HepG2 (cell line): ENCODE data around the gene FBRSL1. TPM values are rescaled to one million over a fixed set of nuclear protein-coding genes. Genes with fewer than 3 reads are reported as not detected.

ENCODE experiments used
- ATAC-seq: fragments of 200-7000 bp; cut with Tn5 transposase; 3 replicates; pipeline ENCODE4 v1.9.1; 2020; ENCODE audit warnings: mild to moderate bottlenecking, moderate library complexity
- BruUV-seq: library from RNA; stranded (reverse); fragments of 400-500 nt; replicated peaks from 2 replicates; lab custom pipeline; 2021; lab: Mats Ljungman, UMichigan
- CTCF ChIA-PET: fragments of 300-600 bp; formaldehyde crosslinking; extraction: SDS; loops from one replicate; lab custom pipeline; 2021; ENCODE audit warnings: low total read pairs, inconsistent platforms, low intra/inter-chr PET ratio; lab: Yijun Ruan, JAX
- POLR2A ChIA-PET: fragments of 350-600 bp; sonication (Branson Sonifier 250); formaldehyde crosslinking; loops from one replicate; lab custom pipeline; 2020; ENCODE audit warnings: antibody characterized with exemption, inconsistent platforms; lab: Yijun Ruan, JAX
- DNase-seq: peaks from one replicate; pipeline ENCODE4 v3.0.0-alpha.2; 2015; ENCODE audit warnings: low spot score
- FAIRE-seq: peaks from 3 replicates; lab custom pipeline; 2011; peaks lifted over from hg19 to GRCh38; lab: Jason Lieb, UNC
- H2AFZ ChIP-seq: one replicate; pipeline ENCODE4 v1.6.1; 2011; ENCODE audit warnings: low read length, inconsistent platforms
- H3K27ac ChIP-seq: fragments of 300-600 bp; 3 replicates; pipeline ENCODE4 v1.8.0; 2011; ENCODE audit warnings: mixed run types, mild to moderate bottlenecking, mixed read lengths, low read length, inconsistent platforms; ENCODE audit not compliant: insufficient read depth; ENCODE audit errors: extremely low read length
- H3K27me3 ChIP-seq, 2 experiments: fragments of 200-600 bp in 1 of 2; 2 replicates in 1 of 2; 3 replicates in 1 of 2; pipeline versions ENCODE4 v1.6.0 to v1.8.0; 2011; ENCODE audit warnings: low read length in 2 of 2, mild to moderate bottlenecking in 2 of 2, moderate library complexity in 2 of 2, inconsistent platforms in 1 of 2; ENCODE audit not compliant: insufficient read depth in 2 of 2, control insufficient read depth in 1 of 2
- H3K36me3 ChIP-seq, 2 experiments: fragments of 200-600 bp in 1 of 2; replicated peaks in 1 of 2; 2 replicates in 1 of 2; 3 replicates in 1 of 2; pipeline versions ENCODE4 v1.5.1 to v1.8.0; 2011; ENCODE audit warnings: low read length in 2 of 2, inconsistent platforms in 1 of 2; ENCODE audit not compliant: insufficient read depth in 2 of 2, control insufficient read depth in 1 of 2
- H3K4me1 ChIP-seq: 2 replicates; pipeline ENCODE4 v1.5.1; 2012; ENCODE audit warnings: low read length, inconsistent platforms; ENCODE audit not compliant: insufficient read depth
- H3K4me2 ChIP-seq: 2 replicates; pipeline ENCODE4 v1.6.0; 2011; ENCODE audit warnings: low read depth, low read length, inconsistent platforms
- H3K4me3 ChIP-seq, 3 experiments: fragments of 200-600 bp in 1 of 3; sonication (generic), shearing (Covaris generic) in 1 of 3; replicated peaks in 1 of 3; 2 replicates each; pipeline ENCODE4 v1.5.1; 2011 to 2016; ENCODE audit warnings: low read length in 3 of 3, inconsistent platforms in 2 of 3, low read depth in 2 of 3, mild to moderate bottlenecking in 2 of 3, control low read depth in 1 of 3, mixed read lengths in 1 of 3; ENCODE audit not compliant: insufficient read depth in 1 of 3
- H3K79me2 ChIP-seq: one replicate; pipeline ENCODE4 v1.6.1; 2011; ENCODE audit warnings: low read length, inconsistent platforms; ENCODE audit not compliant: insufficient read depth
- H3K9ac ChIP-seq: 2 replicates; pipeline ENCODE4 v1.6.0; 2011; ENCODE audit warnings: mild to moderate bottlenecking, low read depth, low read length, inconsistent platforms; ENCODE audit not compliant: insufficient read depth
- H3K9me3 ChIP-seq: 2 replicates; pipeline ENCODE4 v1.5.1; 2012; ENCODE audit warnings: mild to moderate bottlenecking, low read length
- H4K20me1 ChIP-seq: 2 replicates; pipeline ENCODE4 v1.6.0; 2011; ENCODE audit warnings: inconsistent platforms, mild to moderate bottlenecking, low read length, moderate library complexity; ENCODE audit not compliant: insufficient read depth
- FOXK2 ChIP-seq: fragments of 450-650 bp; IDR thresholded peaks from 2 replicates; pipeline ENCODE4 v1.6.1; 2016
- GMEB1 ChIP-seq: sonication (generic); formaldehyde crosslinking; IDR thresholded peaks from 2 replicates; pipeline ENCODE4 v1.5.1; 2020; ENCODE audit warnings: missing genetic modification reagents, mild to moderate bottlenecking, borderline replicate concordance
- HDAC6 ChIP-seq: fragments of 200-600 bp; sonication (generic); IDR thresholded peaks from 2 replicates; pipeline ENCODE4 v1.7.0; 2017; ENCODE audit warnings: mild to moderate bottlenecking, antibody characterized with exemption, low read length, low read depth
- HOXA3 ChIP-seq: sonication (generic); formaldehyde crosslinking; IDR thresholded peaks from 2 replicates; pipeline ENCODE4 v1.5.0; 2020; ENCODE audit warnings: missing genetic modification reagents
- MIER3 ChIP-seq: IDR thresholded peaks from 2 replicates; pipeline ENCODE4 v1.6.1; 2016; ENCODE audit warnings: missing compliant biosample characterization, borderline replicate concordance
- MTF2 ChIP-seq: sonication (generic); formaldehyde crosslinking; IDR thresholded peaks from 2 replicates; pipeline ENCODE4 v1.5.0; 2020; ENCODE audit warnings: missing genetic modification reagents, borderline replicate concordance
- NFKBIZ ChIP-seq: IDR thresholded peaks from 2 replicates; pipeline ENCODE4 v1.6.1; 2018; ENCODE audit warnings: missing genetic modification reagents, missing compliant biosample characterization
- PAXIP1 ChIP-seq: sonication (generic); formaldehyde crosslinking; conservative IDR thresholded peaks from 2 replicates; pipeline ENCODE4 v1.4.0; 2020; ENCODE audit warnings: mild to moderate bottlenecking, missing genetic modification reagents, moderate library complexity
- SRSF1 ChIP-seq: fragments of 200-400 bp; formaldehyde crosslinking; optimal IDR thresholded peaks from 2 replicates; pipeline ENCODE3; 2017; ENCODE audit warnings: mild to moderate bottlenecking, low read depth, low read length, moderate library complexity
- ZNF766 ChIP-seq: sonication (generic); formaldehyde crosslinking; IDR thresholded peaks from 2 replicates; pipeline ENCODE4 v1.5.0; 2020; ENCODE audit warnings: missing genetic modification reagents, borderline replicate concordance
- ZNF780A ChIP-seq: sonication (generic); formaldehyde crosslinking; IDR thresholded peaks from 2 replicates; pipeline ENCODE4 v1.8.0; 2022; ENCODE audit warnings: mild to moderate bottlenecking, missing genetic modification reagents, moderate library complexity
- WGBS: methylation state at CpG from one replicate; pipeline ENCODE4 v1.1.6; 2017; ENCODE audit warnings: low lambda C conversion rate; 5-methylcytosine and 5-hydroxymethylcytosine counted together
- in situ Hi-C: cut with HindIII; loops from 2 replicates; pipeline ENCODE4 v1.10.0; 2017; ENCODE audit warnings: low pct_unique_long_range_greater_than_20kb; ENCODE audit not compliant: extremely low pct_ligation_motif_present
- intact Hi-C: fragments of 100-400 bp; cut with micrococcal nuclease; formaldehyde crosslinking; loops from one replicate; pipeline ENCODE4 v1.10.0; 2022; ENCODE audit not compliant: unreplicated experiment
- polyA plus RNA-seq, 8 experiments: library from polyadenylated mRNA; depleted of rRNA in 3 of 8; stranded (reverse) in 7 of 8; unstranded in 1 of 8; fragments of >200 nt; fragmentation: Illumina TruSeq in 4 of 8; extraction: Trizol in 4 of 8; gene quantifications; 2 replicates each; pipeline versions ENCODE4 v1.2.1 to v1.2.3, GENCODE V29; 2011 to 2016; ENCODE audit warnings: low read depth in 4 of 8, missing spikeins in 1 of 8, mixed read lengths in 1 of 8; ENCODE audit not compliant: insufficient read depth in 1 of 8
- total RNA-seq, 5 experiments: library from RNA; depleted of rRNA; stranded (reverse); fragments of >200 nt; fragmentation: Illumina TruSeq; extraction: Trizol; gene quantifications; 2 replicates each; pipeline ENCODE4 v1.2.3, GENCODE V29; 2016; ENCODE audit warnings: low read depth in 1 of 5

FBRSL1 gene
- total and polyA plus RNA-seq, 2 of the 13 experiments (the other 11 are each of a cell fraction or from before 2014, with no cell fraction given), result 3.6 to 7.9 TPM

DNA sequence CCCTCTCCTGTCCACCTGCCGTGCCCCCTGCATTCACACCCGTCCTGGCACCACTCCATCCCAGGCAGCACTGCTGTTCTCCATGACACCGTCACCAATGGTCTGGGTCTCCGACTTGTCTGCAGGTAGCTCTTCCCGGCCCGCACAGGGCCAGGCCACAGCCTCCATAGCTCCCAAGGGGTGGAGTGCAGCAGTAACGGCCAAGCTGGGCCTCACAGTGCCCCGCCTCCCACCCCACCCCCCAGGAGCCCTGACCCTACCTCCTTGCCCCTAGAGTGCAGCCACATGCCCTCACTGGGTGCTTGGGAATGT is 12.9 kb downstream of the FBRSL1 start:
- in situ Hi-C loops (no loop called here), intact Hi-C loops (no loop called here)
- Histone ChIP-seq H3K36me3 (peaks cover 0 to 2% of the 10 kb centered on the region in 2 experiments; a peak in 1 of 5 replicates), H3K4me1 (peaks cover 32% of the 10 kb centered on the region), H3K27ac (no peak overlapping the region)
- POLR2A ChIA-PET, result no interaction called here
- TF ChIP-seq HOXA3 (no peak), ZNF766 (CRISPR knock-in tag) (no peak), SRSF1 (no peak), MTF2 (no peak), MIER3 (no peak), HDAC6 (no peak), PAXIP1 (no peak), GMEB1 (CRISPR knock-in tag) (no peak), FOXK2 (no peak), ZNF780A (no peak), NFKBIZ (CRISPR knock-in tag) (no peak)
- TF ChIP-seq, all 625 proteins: peak for 0
- CTCF ChIA-PET, result no interaction called here
- DNase-seq (no peak), FAIRE-seq (no peak), ATAC-seq (no peak; the same call in 2 of the 3 replicates)
- H3K27me3 ChIP-seq, result no peaks in the 10 kb centered on the region
- no peaks in the 10 kb centered on the region for H3K9me3 ChIP-seq
- H3K9ac ChIP-seq, result no peak overlapping the region
- 83% methylated on average over 6 of the region's 8 CpGs for WGBS
- peaks cover 76% of the 10 kb centered on the region for H3K79me2 ChIP-seq
- no peak overlapping the region for H3K4me2 ChIP-seq
- no peak overlapping the region for H3K4me3 ChIP-seq
- peaks cover 86% of the 10 kb centered on the region for H4K20me1 ChIP-seq
- H2AFZ ChIP-seq, result no peak overlapping the region
- BruUV-seq, result no TSS peak
